GM18861 (cell line): Measurements from ENCODE around the gene ACSM5.
"Not testable (repeated sequence)": the region's sequence is repeated elsewhere in the genome, so short reads cannot be mapped to it uniquely, and the experiment has no call there.

Experiments
- ATAC-seq: cut with Tn5 transposase; IDR thresholded peaks from one replicate; pipeline ENCODE4 v1.9.1; 2021; ENCODE audit not compliant: unreplicated experiment

ACSM5 gene

GRCh38 chr16:20397468-20398074, 11.8 kb upstream of the ACSM5 start:
- no peak for ATAC-seq

GRCh38 chr16:20398603-20399002, 10.7 kb upstream of the ACSM5 start:
- ATAC-seq = no peak

GRCh38 chr16:20399185-20399584, 10.1 kb upstream of the ACSM5 start:
- no peak for ATAC-seq

- ATAC-seq = no peak
Observed at GRCh38 chr16:20401066-20401465, 8.3 kb upstream of the ACSM5 start.

- ATAC-seq = no peak
Observed at GRCh38 chr16:20401475-20402016, 7.8 kb upstream of the ACSM5 start.

- ATAC-seq = no peak
Observed at GRCh38 chr16:20402651-20403050, 6.7 kb upstream of the ACSM5 start.

- ATAC-seq = no peak
Observed at GRCh38 chr16:20404637-20405036, 4.7 kb upstream of the ACSM5 start, which contains the start of gene PDILT. TSS of gene PDILT (minus strand) at chr16:20404737. CDS start at chr16:20399300, 5,437 bp downstream.

- ATAC-seq = peak; percentile 62
Observed at GRCh38 chr16:20410121-20410723, 888 bp downstream of the ACSM5 start.

- ATAC-seq = no peak
Observed at GRCh38 chr16:20411055-20411454, 1.7 kb downstream of the ACSM5 start.

GRCh38 chr16:20415541-20415940, 6.2 kb downstream of the ACSM5 start:
- no peak for ATAC-seq

- not testable (repeated sequence) for ATAC-seq
Observed at GRCh38 chr16:20419093-20419492, 9.8 kb downstream of the ACSM5 start.

- ATAC-seq = not testable (repeated sequence)
Observed at GRCh38 chr16:20421748-20422147, 12.4 kb downstream of the ACSM5 start.

- ATAC-seq = not testable (repeated sequence)
Observed at GRCh38 chr16:20423772-20424128, 14.4 kb downstream of the ACSM5 start.

- ATAC-seq = no peak
Observed at GRCh38 chr16:20424129-20424866, 15.0 kb downstream of the ACSM5 start.

GRCh38 chr16:20427401-20427797, 18.1 kb downstream of the ACSM5 start:
- not testable (repeated sequence) for ATAC-seq

GRCh38 chr16:20429499-20429898, 20.2 kb downstream of the ACSM5 start:
- ATAC-seq = not testable (repeated sequence)

GRCh38 chr16:20430480-20430879, 21.1 kb downstream of the ACSM5 start:
- not testable (repeated sequence) for ATAC-seq

GRCh38 chr16:20430948-20431347, 21.6 kb downstream of the ACSM5 start:
- ATAC-seq = no peak

- not testable (repeated sequence) for ATAC-seq
Observed at GRCh38 chr16:20438950-20439349, 29.6 kb downstream of the ACSM5 start.

GRCh38 chr16:20439820-20440231, 30.5 kb downstream of the ACSM5 start:
- ATAC-seq = not testable (repeated sequence)

GRCh38 chr16:20440731-20441130, 31.4 kb downstream of the ACSM5 start:
- not testable (repeated sequence) for ATAC-seq

GRCh38 chr16:20441191-20441590, 31.9 kb downstream of the ACSM5 start:
- ATAC-seq = no peak
